Urinary bladder (tissue), 4 donors: ENCODE data around the gene SDC3. TPM values are rescaled to one million over a fixed set of nuclear protein-coding genes. Genes with fewer than 3 reads are reported as not detected.

Experiments
- DNase-seq: peaks from one replicate; pipeline ENCODE4 v3.0.0-alpha.2; 2015; ENCODE audit errors: extremely low spot score
- H3K27ac ChIP-seq: one replicate; pipeline ENCODE4 v1.5.1; 2013; ENCODE audit warnings: low read depth, mild to moderate bottlenecking, moderate library complexity
- H3K36me3 ChIP-seq: one replicate; pipeline ENCODE4 v1.6.1; 2013; ENCODE audit warnings: mild to moderate bottlenecking, moderate library complexity; ENCODE audit not compliant: insufficient read depth
- H3K4me1 ChIP-seq: one replicate; pipeline ENCODE4 v1.6.1; 2013; ENCODE audit warnings: mild to moderate bottlenecking, moderate library complexity; ENCODE audit not compliant: insufficient read depth
- H3K4me3 ChIP-seq: one replicate; pipeline ENCODE4 v1.5.1; 2013; ENCODE audit warnings: low read depth, low read length
- WGBS: extraction: QIAGEN DNeasy Blood & Tissue Kit; methylation state at CpG from one replicate; pipeline ENCODE4 v1.1.7; 2013; 5-methylcytosine and 5-hydroxymethylcytosine counted together
- polyA plus RNA-seq: library from polyadenylated mRNA; stranded (reverse); fragments of 200-250 nt; gene quantifications from one replicate; pipeline ENCODE4 v1.2.3, GENCODE V29; 2013
- total RNA-seq: library from RNA; depleted of rRNA; stranded (reverse); fragments of >200 nt; gene quantifications from one replicate; pipeline ENCODE4 v1.2.3, GENCODE V29; 2014
- donor health status: healthy with polysubstance abuse.
- donor health status: healthy.

The SDC3 gene
- total and polyA plus RNA-seq, 2 donors, result 32.4 to 107 TPM

DNA sequence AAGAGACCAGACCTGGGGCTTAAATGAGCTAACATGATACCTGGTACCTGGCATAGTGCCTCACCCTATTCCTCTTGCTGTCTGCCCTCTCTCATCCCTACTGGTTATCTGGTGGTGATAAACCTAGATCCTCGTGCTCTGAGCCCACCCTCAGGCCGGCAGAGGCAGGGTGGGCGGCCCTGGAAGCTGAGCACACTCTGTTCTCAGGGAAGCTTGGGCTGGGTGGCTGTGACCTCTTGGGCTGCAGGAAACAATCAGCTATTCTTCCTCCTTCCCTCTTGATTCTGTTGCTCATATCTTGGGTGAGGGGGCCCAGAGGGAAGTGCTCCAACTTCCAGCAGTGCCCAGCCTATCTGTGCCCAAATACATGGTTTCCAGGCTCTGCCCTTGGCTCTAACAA lies 42.0 kb downstream of the SDC3 start:
- DNase-seq, result no peak
- H3K36me3 ChIP-seq, result no peaks in the 10 kb centered on the region
- 60% methylated on average over 3 of the region's 3 CpGs for WGBS
- no peak overlapping the region for H3K27ac ChIP-seq
- H3K4me1 ChIP-seq, result no peaks in the 10 kb centered on the region
- H3K4me3 ChIP-seq, result no peak overlapping the region

GRCh38 chr1:30864681-30865080 lies 43.9 kb downstream of the SDC3 start:
- Histone ChIP-seq H3K27ac (no peak overlapping the region), H3K36me3 (no peaks in the 10 kb centered on the region), H3K4me3 (no peak overlapping the region), H3K4me1 (no peaks in the 10 kb centered on the region)
- DNase-seq, result no peak
- WGBS, result 62% methylated on average over 7 of the region's 7 CpGs

GRCh38 chr1:30863858-30864604 lies 44.5 kb downstream of the SDC3 start:
- no peak for DNase-seq

DNA sequence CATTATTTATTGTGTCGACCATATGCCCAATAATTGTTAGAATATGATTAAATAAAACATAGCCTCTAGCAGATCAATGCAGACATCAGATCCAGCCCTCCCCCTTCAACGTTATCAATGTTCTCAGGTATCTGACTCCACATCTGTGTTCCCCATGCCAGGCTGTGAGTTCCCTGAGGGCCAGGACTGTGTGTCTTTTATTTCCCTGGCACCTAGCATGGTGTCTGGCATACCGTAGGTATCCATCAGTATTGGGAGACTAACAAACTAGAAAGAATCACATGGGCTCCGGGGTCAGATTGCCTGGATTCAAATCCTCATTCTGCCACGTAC lies 48.3 kb downstream of the SDC3 start:
- no peaks in the 10 kb centered on the region for H3K4me1 ChIP-seq
- 89% methylated on average over 5 of the region's 5 CpGs for WGBS

More at GRCh38 chr1:30863858-30864604, 44.5 kb downstream of the SDC3 start:
- 84% methylated on average over 8 of the region's 8 CpGs for WGBS
- Histone ChIP-seq H3K27ac (no peak overlapping the region), H3K36me3 (no peaks in the 10 kb centered on the region), H3K4me1 (no peaks in the 10 kb centered on the region), H3K4me3 (no peak overlapping the region)

GRCh38 chr1:30857964-30858363 lies 50.6 kb downstream of the SDC3 start:
- DNase-seq, result no peak
- Histone ChIP-seq H3K4me3 (no peak overlapping the region), H3K4me1 (no peaks in the 10 kb centered on the region), H3K36me3 (no peaks in the 10 kb centered on the region), H3K27ac (no peak overlapping the region)
- WGBS, result 94% methylated on average over 8 of the region's 8 CpGs

More for the DNA sequence above, 48.3 kb downstream of the SDC3 start:
- Histone ChIP-seq H3K27ac (no peak overlapping the region), H3K36me3 (no peaks in the 10 kb centered on the region), H3K4me3 (no peak overlapping the region)
- no peak for DNase-seq

- H3K27ac ChIP-seq, result no peak overlapping the region
- H3K36me3 ChIP-seq, result no peaks in the 10 kb centered on the region
- no peak for DNase-seq
These were observed 51.5 kb downstream of the SDC3 start for GRCh38 chr1:30857062-30857461.

DNA sequence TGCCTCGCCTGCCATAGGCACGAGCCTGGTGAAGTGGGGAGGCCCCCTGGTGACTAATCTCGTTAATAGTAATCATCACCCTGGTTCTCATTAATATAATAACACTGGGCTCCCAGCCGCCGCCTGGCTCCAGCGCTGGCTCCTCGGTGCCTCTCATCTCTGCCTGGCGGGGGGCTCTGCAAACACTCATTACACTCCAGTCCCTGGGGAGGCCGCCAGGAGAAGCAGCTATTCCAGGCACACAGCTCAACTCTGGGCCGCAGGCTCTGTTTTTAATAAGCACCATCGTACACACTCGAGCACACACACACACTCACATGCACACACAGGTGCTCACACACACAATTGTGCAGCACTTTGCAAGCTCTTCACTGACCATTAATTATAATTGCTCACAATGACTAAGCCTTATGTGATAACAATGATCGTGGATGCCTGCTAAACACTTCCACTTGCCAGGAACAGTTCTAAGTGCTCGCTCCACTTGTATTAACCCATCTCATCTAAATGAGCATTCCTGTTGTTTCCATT lies 52.2 kb downstream of the SDC3 start:
- no peak for DNase-seq
- no peaks in the 10 kb centered on the region for H3K4me1 ChIP-seq
- no peak overlapping the region for H3K4me3 ChIP-seq
- no peak overlapping the region for H3K27ac ChIP-seq
- WGBS, result 33% methylated on average over 14 of the region's 14 CpGs
- H3K36me3 ChIP-seq, result no peaks in the 10 kb centered on the region

More at GRCh38 chr1:30857062-30857461, 51.5 kb downstream of the SDC3 start:
- Histone ChIP-seq H3K4me3 (no peak overlapping the region), H3K4me1 (no peaks in the 10 kb centered on the region)

DNA sequence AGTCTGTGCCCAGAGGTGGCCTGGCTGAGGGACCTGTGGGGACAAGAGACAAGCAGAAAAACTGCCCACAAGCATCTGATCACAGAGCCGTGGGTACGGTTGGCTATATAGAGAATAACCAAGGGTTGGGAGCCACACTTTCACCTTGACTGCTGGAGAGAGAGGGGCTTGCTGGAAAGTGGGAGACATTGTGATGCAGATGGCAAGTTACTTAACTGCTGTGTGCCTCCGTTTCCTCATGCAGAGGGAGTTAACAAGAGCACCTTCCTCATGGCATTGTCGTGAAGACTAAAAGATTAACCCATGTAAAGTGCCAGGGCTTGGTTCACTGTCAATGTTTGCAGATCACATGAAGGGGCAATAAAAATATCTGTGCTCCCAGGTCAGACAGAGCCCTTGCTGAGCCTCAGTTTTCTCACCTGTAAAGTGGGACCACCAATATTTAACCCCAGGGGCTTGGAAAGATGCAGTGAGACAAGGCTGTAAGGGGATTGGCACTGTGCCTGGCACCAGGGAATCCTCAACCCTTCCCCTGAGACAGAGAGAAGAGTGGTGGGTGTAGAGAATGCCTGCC lies 52.8 kb downstream of the SDC3 start:
- WGBS, result 56% methylated on average over 4 of the region's 4 CpGs
- H3K36me3 ChIP-seq, result no peaks in the 10 kb centered on the region
- no peak overlapping the region for H3K4me3 ChIP-seq
- no peaks in the 10 kb centered on the region for H3K4me1 ChIP-seq
- no peak for DNase-seq
- no peak overlapping the region for H3K27ac ChIP-seq

DNA sequence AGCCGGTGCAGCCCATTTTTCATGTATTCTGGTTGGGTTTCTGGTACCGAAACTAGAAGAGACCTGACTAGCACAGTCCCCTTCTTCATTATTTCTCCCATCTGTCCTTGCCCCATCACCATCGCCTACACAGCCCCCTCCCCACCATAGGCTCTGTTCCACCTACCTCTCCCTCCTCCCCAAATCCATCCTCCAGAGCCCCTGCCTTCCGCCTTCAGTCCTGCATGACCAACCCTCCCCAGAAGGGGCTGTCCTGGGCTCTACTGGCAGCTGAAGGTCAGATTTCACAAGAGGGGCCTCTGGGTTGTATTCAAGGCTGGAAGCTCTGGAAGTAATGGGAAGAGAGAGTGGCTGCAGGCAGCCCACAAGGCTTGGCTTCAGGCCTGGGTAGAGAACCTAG lies 55.2 kb downstream of the SDC3 start:
- 70% methylated on average over 4 of the region's 4 CpGs for WGBS

GRCh38 chr1:30852026-30852425 lies 56.5 kb downstream of the SDC3 start:
- H3K36me3 ChIP-seq, result no peaks in the 10 kb centered on the region
- H3K4me1 ChIP-seq, result no peaks in the 10 kb centered on the region
- no peak for DNase-seq
- no peak overlapping the region for H3K4me3 ChIP-seq
- 64% methylated on average over 5 of the region's 5 CpGs for WGBS
- no peak overlapping the region for H3K27ac ChIP-seq

More for the DNA sequence above, 55.2 kb downstream of the SDC3 start:
- Histone ChIP-seq H3K27ac (no peak overlapping the region), H3K4me3 (no peak overlapping the region), H3K4me1 (no peaks in the 10 kb centered on the region), H3K36me3 (no peaks in the 10 kb centered on the region)
- no peak for DNase-seq

- WGBS, result 94% methylated on average over 1 of the region's 1 CpG
- no peak overlapping the region for H3K27ac ChIP-seq
These were observed 57.3 kb downstream of the SDC3 start for GRCh38 chr1:30851286-30851685.

GRCh38 chr1:30850607-30851006 lies 58.0 kb downstream of the SDC3 start:
- H3K36me3 ChIP-seq, result no peaks in the 10 kb centered on the region
- no peak overlapping the region for H3K27ac ChIP-seq
- WGBS, result 93% methylated on average over 2 of the region's 2 CpGs
- no peak for DNase-seq
- H3K4me3 ChIP-seq, result no peak overlapping the region
- no peaks in the 10 kb centered on the region for H3K4me1 ChIP-seq

More at GRCh38 chr1:30851286-30851685, 57.3 kb downstream of the SDC3 start:
- no peak overlapping the region for H3K4me3 ChIP-seq
- DNase-seq, result no peak
- H3K4me1 ChIP-seq, result no peaks in the 10 kb centered on the region
- H3K36me3 ChIP-seq, result no peaks in the 10 kb centered on the region

DNA sequence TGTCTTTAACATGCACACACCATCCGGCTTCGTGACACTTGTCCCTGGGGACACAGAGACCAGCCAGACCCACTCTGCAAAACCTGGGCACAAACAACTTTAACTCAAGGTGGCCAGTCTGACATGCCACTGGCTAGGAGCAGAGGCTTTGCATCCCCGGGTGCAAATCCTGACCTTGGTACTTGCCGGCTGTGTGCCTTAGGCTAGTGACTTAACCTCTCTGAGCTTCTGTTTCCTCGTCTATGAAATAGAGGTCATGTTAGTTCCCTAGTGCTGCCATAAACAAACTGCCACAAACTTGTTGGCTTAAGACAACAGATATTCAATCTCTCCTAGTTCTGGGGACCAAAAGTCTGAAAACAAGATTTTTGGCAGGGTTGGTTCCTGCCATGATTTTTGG lies 60.4 kb downstream of the SDC3 start:
- WGBS, result 83% methylated on average over 5 of the region's 5 CpGs
- Histone ChIP-seq H3K36me3 (no peaks in the 10 kb centered on the region), H3K27ac (no peak overlapping the region), H3K4me1 (no peaks in the 10 kb centered on the region), H3K4me3 (no peak overlapping the region)
- DNase-seq, result no peak

GRCh38 chr1:30847358-30847972 lies 61.1 kb downstream of the SDC3 start:
- no peak for DNase-seq
- WGBS, result 48% methylated on average over 16 of the region's 17 CpGs
- H3K4me1 ChIP-seq, result no peaks in the 10 kb centered on the region
- H3K27ac ChIP-seq, result no peak overlapping the region
- no peak overlapping the region for H3K4me3 ChIP-seq
- no peaks in the 10 kb centered on the region for H3K36me3 ChIP-seq
